Measurements from ENCODE around the gene QRICH2.
"Not testable (repeated sequence)": the region's sequence is repeated elsewhere in the genome, so short reads cannot be mapped to it uniquely, and the experiment has no call there.

The QRICH2 gene

DNA sequence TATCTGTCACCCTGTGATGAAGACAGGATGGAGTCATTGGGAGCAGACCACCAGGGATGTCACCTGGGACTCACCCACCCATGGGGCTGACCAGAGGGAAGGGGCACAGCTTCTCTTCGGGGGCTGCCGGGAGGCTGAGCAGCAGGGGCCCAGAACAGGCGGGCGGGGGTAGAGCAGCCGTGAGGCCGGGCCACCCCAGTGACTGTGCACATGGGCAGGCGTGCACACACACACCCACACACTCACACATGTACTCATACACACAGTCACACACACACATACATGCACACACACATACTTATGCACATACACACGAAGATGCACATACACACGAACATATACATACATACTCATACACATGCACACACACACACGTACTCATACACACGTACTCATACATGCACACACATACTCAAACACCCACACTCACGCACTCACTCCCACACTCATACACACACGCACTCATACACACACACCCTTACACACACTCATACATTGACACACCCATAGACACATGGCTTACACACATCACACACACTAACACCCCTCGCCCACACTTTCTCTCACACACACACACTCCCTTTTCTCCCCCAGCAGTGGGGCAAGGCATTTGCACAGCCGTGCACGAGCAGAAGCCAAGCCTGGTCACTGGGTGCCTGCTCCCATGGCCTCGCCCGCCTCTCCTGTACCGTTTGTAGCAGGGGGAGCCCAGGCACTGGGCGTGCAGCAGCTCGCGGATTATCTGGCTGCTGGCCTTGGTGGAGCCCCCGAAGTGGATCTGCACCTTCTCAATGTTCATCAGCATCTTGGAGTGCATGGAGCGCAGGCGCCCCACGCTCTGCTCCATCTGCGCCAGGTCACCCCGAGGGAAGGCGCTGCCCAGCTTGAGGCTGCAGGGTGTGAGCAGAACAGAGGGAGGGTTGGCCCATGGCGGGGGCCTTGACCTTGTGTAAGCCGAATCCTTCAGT lies 30.5 kb downstream of the QRICH2 start:
- FAIRE-seq, result no peak

DNA sequence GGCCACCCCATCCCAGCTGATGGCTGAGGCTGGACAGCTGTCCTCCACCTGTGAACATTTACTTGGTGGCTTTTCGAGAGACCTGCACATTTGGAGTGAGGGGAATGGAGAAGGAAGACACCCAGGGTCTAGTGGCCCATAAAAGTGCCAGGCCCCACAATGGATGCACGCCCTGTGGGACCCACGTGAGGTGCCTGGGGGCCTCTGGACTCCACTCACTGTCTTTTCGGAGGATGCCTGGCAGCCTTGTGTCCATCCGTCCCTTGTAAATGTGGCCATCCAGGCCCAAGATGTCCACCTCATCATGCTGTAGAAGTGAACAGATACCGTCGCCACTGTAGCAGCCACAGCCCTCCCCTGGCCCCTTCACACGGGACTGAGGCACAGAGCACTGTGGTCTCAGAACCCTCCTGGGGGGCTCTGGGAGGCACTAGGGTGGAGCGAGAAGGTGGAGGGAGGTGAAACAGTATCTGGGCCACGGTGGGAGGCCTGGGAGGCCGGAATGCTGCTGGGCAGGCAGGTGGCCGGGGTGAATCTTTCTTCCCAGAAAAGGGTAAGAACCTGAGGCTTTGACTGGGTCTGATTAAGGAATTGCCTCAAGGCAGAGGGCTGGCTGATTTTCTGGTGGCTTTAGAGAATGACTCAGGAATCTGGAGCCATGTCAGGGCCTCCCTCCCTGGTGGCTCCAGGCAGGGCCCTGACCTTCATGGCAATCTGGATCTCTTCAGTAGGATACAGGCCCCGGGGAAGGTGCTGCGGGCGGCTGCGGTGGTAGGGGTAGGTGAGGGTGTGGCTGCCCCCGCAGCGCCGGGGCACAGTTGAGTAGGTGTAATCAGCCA lies 31.4 kb downstream of the QRICH2 start:
- FAIRE-seq, result no peak

- no peak for FAIRE-seq
Measured at GRCh38 chr17:76276069-76276431, 32.0 kb downstream of the QRICH2 start.

- no peak for FAIRE-seq
Measured at GRCh38 chr17:76275382-76276068, 32.6 kb downstream of the QRICH2 start.

GRCh38 chr17:76274112-76274956 lies 33.7 kb downstream of the QRICH2 start:
- no peak for FAIRE-seq

DNA sequence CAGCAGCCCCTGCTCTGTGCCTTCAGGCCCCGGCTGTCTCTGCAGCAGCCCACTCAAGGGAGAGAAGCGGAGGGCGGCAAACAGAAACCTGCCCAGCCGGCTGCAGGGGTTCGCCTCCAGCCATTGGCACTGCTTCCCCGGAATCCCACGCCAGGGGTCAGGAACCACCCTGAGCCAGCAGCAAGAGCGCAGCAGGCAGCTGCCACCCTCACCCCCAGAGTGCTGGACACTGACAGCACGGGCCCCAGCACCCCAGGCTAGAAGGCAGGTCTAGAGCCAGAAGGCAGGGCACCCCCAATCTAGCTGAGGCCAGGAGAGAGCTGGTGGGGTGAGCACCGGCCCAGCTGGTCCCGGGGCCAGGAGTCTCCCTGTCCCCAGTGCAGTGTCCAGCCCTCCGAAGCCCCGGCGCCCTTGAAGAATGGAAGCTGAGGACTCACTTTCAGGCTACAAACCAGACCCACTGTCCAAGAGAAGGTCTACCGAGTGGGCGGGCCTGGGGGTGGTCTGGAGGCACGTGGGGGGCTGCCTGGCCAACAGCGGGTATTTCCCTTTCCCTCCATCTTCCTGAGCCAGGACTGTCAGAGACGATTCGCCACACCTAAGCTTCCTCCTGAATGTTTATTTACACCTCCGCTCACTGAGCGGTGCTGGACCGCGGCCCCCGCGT lies 34.5 kb downstream of the QRICH2 start:
- no peak for FAIRE-seq

DNA sequence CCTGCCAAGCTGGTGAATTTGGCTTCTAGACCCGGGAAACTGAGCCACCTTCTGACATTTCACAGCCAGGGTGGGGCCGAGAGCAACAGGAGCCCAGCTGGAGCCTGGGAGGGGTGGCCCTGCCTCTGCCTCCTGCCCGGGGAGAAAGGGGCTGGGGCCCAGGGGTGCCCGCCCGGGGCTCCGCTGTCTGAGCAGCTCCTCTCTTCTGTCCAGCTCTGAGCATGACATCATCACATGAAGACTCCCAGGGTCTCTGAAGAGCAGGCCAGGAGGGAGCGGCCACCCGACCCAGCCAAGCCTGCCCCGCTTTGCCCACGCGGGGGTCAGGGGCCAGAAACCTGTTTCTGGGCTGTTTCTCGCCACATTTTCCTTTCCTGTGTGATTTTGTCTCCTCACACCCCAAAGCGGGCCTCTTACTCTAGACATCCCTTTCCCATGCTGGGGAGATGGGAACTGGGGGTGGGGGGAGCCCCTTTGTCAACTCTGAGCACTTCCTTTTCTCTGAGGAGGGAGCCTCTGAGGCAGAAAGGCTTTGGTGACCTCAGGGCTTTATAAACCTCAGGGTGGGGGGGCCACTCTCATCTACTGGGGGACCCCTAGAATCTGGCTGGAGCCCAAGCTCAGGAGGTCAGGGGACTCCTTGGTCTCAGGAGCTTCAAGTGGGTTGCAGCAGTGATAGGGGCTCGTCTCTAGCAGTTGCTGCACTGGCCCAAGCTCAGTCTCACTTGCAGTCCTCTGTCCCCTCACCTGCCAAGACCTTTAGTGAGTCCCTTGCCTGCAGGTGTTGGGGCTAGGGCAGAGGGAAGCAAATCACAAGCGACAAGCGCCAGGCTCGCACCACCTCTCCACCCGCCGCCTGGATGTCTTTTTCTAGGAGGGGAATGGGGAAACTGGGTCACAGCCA lies 35.3 kb downstream of the QRICH2 start:
- FAIRE-seq, result no peak

DNA sequence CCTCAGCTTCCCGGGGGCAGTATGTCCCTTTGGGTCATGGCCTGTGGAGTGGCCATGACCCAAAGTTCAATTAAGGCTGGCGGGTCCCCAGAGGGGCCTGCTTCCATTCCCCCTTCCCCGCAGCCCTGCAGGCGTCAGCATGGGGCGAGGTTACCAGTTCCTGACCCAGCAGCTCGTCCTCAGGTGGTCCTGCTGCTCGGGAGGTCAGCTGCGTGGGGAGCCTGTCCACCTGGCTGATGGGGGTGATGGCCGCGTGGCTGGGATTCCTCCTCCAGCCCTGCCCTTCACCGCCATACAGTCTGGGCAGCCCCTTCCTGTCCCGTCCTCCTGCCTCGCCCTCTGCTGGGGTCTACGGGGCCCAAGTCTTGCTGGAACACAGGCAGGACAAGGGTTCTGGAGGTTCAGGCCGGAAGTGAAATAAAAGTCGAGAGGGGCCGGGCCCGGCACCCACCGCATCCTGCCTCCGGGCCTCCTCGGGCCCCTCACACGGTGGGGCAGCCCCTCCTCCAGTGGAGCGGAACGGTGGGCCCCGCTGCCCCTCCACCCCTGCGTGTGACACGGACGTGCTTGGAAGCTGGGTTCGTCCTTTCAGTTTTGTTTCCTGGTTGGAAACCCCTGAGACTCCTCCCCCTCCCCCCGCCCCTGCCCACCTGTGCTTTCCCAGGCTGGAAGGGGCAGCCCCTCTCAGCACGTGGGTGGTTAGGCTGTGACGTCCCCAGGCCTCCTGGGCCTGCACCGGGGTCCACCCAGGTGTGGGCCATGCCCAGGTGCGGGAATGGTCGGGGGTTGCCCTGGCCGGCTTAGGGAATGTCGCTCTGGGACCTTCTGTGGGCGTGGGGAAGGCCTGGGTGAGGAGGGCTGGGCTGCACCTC lies 36.2 kb downstream of the QRICH2 start:
- FAIRE-seq, result no peak

- no peak for FAIRE-seq
Measured at GRCh38 chr17:76270770-76271668, 37.1 kb downstream of the QRICH2 start.

- no peak for FAIRE-seq
Measured at GRCh38 chr17:76270127-76270592, 37.9 kb downstream of the QRICH2 start.

GRCh38 chr17:76268991-76269981 lies 38.8 kb downstream of the QRICH2 start:
- FAIRE-seq, result no peak

- FAIRE-seq, result no peak
Measured at GRCh38 chr17:76268015-76268749, 39.9 kb downstream of the QRICH2 start.

DNA sequence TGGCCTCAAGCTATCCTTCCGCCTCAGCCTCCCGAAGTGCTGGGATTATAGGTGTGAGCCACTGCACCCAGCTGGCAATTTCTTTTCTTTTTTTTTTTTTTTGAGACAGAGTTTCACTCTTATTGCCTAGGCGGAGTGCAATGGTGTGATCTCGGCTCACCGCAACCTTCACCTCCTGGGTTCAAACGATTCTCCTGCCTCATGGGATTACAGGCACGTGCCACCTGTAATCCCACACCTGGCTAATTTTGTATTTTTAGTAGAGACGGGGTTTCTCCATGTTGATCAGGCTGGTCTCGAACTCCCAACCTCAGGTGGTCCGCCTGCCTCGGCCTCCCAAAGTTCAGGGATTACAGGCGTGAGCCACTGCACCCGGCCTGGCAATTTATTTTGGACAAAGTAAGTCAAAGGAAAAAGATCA lies 40.5 kb downstream of the QRICH2 start:
- FAIRE-seq, result not testable (repeated sequence)

GRCh38 chr17:76267051-76267576 lies 41.0 kb downstream of the QRICH2 start:
- FAIRE-seq, result no peak

- no peak for FAIRE-seq
Measured at GRCh38 chr17:76266244-76266938, 41.7 kb downstream of the QRICH2 start.

Measured in endometrium (tissue), 2 donors.